A673 (cell line): ENCODE results near the gene HRH1. TPM values are rescaled to one million over a fixed set of nuclear protein-coding genes. Genes with fewer than 3 reads are reported as not detected.
A peak's percentile ranks its signal among the peaks of the same experiment; 100 is the strongest.

Experiments
- BruUV-seq: library from RNA; stranded (reverse); fragments of 400-500 nt; replicated peaks from 2 replicates; lab custom pipeline; 2021; lab: Mats Ljungman, UMichigan
- CTCF ChIA-PET: fragments of 300-600 bp; sonication (Branson Sonifier 250); formaldehyde crosslinking; loops from one replicate; lab custom pipeline; 2022; ENCODE audit warnings: antibody characterized with exemption; lab: Charles Lee
- POLR2A ChIA-PET: fragments of 300-600 bp; sonication (Branson Sonifier 250); formaldehyde crosslinking; loops from one replicate; lab custom pipeline; 2022; ENCODE audit warnings: antibody characterized with exemption; ENCODE audit not compliant: low non-redundant PET; lab: Charles Lee
- DNase-seq: peaks from one replicate; pipeline ENCODE4 v3.0.0-alpha.2; 2015; ENCODE audit warnings: low spot score
- H3K27ac ChIP-seq: fragments of 200-600 bp; sonication (generic); 2 replicates; pipeline ENCODE4 v1.5.1; 2016; ENCODE audit warnings: mixed run types, low read depth, mild to moderate bottlenecking, mixed read lengths, antibody characterized with exemption, low read length; ENCODE audit not compliant: poor library complexity, severe bottlenecking
- H3K27me3 ChIP-seq: fragments of 200-600 bp; sonication (generic); replicated peaks from 2 replicates; pipeline ENCODE4 v1.6.1; 2017; ENCODE audit warnings: mixed run types, low read depth, mild to moderate bottlenecking, mixed read lengths, antibody characterized with exemption, low read length; ENCODE audit not compliant: insufficient read depth, poor library complexity
- H3K36me3 ChIP-seq: fragments of 200-600 bp; sonication (generic); 2 replicates; pipeline ENCODE4 v1.6.1; 2016; ENCODE audit warnings: mixed run types, mild to moderate bottlenecking, mixed read lengths, antibody characterized with exemption, low read length; ENCODE audit not compliant: insufficient read depth, poor library complexity, severe bottlenecking
- H3K4me1 ChIP-seq: fragments of 200-600 bp; sonication (generic); 2 replicates; pipeline ENCODE4 v1.6.1; 2017; ENCODE audit warnings: mixed run types, mild to moderate bottlenecking, mixed read lengths, antibody characterized with exemption, low read length; ENCODE audit not compliant: insufficient read depth, poor library complexity, severe bottlenecking
- H3K4me3 ChIP-seq: fragments of 200-600 bp; sonication (generic); 2 replicates; pipeline ENCODE4 v1.5.1; 2016; ENCODE audit warnings: low read depth, mixed run types, mild to moderate bottlenecking, mixed read lengths, low read length; ENCODE audit not compliant: poor library complexity, severe bottlenecking
- H3K9me3 ChIP-seq: fragments of 200-600 bp; sonication (generic); 2 replicates; pipeline ENCODE4 v1.6.1; 2016; ENCODE audit warnings: mixed run types, low read depth, mild to moderate bottlenecking, mixed read lengths, antibody characterized with exemption, low read length; ENCODE audit not compliant: poor library complexity, severe bottlenecking
- CTCF ChIP-seq: fragments of 300-800, 200-600 bp; sonication (generic); conservative IDR thresholded peaks from 2 replicates; pipeline ENCODE4 v1.5.1; 2017; ENCODE audit warnings: low read depth, mild to moderate bottlenecking, antibody characterized with exemption, low read length, moderate library complexity, mixed read lengths
- EZH2 ChIP-seq: fragments of 200-600 bp; sonication (generic); IDR thresholded peaks from 2 replicates; pipeline ENCODE4 v1.6.1; 2017; ENCODE audit warnings: borderline replicate concordance, low read depth, mild to moderate bottlenecking, mixed read lengths, antibody characterized with exemption, low read length; ENCODE audit not compliant: poor library complexity, severe bottlenecking
- intact Hi-C: fragments of 100-400 bp; cut with micrococcal nuclease; formaldehyde crosslinking; loops from one replicate; pipeline ENCODE4 v1.10.0; 2022; ENCODE audit not compliant: unreplicated experiment
- total RNA-seq: library from RNA; stranded (reverse); gene quantifications from 2 replicates; pipeline ENCODE4 v1.2.3, GENCODE V29; 2021

The HRH1 gene
- total RNA-seq, 1 experiment from 2014 or later = 0.92 TPM

GRCh38 chr3:11312166-11312565 is 157.9 kb downstream of the HRH1 start:
- ChIA-PET CTCF (interaction anchor here (1.3 kb wide), 1 partner anchor 23 kb away, joined by 3 read pairs; no protein-coding TSS in a partner anchor), POLR2A (no interaction called here)
- Histone ChIP-seq H3K27ac (no peak overlapping the region), H3K9me3 (no peaks in the 10 kb centered on the region), H3K4me1 (peaks cover 15% of the 10 kb centered on the region), H3K36me3 (peaks cover 50% of the 10 kb centered on the region), H3K27me3 (no peaks in the 10 kb centered on the region), H3K4me3 (no peak overlapping the region)
- DNase-seq = peak; percentile 67
- no TSS peak for BruUV-seq
- no peak for TF ChIP-seq EZH2
- no peak for TF ChIP-seq CTCF
- intact Hi-C loops = no loop called here

Other genes with a start within 250 kb of the HRH1 start
- not detected in 2 replicates for gene SLC6A1, start 161.7 kb upstream of the HRH1 start, total RNA-seq
- 30.9 and 33.8 TPM in 2 replicates for gene ATG7, start 117.9 kb downstream of the HRH1 start, total RNA-seq